Measurements from ENCODE around the gene PRR16.

PRR16 gene

DNA sequence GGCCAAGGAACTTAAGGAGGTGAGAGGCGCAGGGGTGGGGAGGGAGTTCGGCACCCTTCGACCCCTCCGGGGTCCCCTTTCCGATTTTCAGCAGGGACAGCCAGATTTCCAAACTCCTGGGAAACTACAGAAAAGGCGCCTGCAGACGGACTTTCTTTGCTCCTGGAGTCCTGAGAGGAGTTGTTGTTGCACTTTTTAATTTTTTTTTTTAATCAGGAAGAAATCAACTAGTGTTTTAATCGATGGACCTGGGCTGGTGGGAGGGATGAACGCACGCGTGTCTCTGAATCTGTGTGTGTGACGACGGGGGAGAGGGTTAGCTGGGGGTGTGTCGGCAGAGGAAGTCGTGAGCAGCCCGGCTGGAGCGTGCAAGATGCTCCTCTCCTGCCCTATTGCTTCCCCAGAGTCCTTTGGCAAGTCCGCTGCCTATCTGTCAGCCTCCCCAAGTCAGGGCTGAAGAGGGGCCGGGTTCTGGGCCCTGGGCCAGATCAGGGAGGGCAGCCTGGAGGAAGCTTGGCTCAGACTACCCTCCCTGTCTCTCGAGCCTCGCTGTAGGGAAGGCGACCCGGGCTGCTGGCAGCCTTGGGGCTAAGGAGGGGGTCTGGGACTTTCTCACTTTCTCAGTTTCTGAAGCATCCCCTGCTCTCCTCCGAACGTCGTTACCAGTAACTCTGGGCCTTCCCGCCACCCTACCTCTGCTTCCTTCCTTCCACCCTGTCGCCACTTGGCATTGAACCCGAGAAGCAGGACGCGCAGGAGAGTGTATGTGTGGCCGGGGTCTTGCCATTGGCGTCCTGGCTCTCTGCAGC, 731 bp downstream of the PRR16 start:
- peak in 1 of 2 donors; percentile 27 for DNase-seq

DNA sequence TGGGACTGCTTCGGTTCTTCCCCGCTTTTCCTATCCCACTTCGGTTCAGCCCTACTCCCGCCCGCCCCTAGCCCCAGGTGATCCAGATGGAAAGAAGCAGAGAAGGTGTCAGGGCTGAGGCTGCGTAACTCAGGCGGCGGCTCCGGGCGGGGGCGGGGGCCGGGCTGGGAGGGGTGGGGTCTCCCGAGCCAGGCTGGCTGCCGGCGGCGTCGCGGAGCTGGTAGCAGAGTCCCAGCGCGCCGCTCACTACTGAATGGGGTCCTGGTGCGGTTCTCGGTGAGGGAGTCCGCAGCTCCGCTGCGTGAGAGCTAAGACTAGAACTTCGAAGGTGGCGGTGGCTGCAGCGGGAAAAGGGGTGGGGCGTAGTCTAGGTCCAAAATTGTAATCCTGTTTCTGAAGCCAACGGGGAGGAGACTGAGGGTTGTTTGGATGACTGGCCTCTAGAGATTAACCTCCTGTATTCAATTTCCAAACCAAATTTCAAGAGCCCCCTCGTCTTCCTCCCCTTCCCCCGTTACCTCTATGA, 1.4 kb downstream of the PRR16 start:
- peak; percentile 27 to 34 for DNase-seq

DNA sequence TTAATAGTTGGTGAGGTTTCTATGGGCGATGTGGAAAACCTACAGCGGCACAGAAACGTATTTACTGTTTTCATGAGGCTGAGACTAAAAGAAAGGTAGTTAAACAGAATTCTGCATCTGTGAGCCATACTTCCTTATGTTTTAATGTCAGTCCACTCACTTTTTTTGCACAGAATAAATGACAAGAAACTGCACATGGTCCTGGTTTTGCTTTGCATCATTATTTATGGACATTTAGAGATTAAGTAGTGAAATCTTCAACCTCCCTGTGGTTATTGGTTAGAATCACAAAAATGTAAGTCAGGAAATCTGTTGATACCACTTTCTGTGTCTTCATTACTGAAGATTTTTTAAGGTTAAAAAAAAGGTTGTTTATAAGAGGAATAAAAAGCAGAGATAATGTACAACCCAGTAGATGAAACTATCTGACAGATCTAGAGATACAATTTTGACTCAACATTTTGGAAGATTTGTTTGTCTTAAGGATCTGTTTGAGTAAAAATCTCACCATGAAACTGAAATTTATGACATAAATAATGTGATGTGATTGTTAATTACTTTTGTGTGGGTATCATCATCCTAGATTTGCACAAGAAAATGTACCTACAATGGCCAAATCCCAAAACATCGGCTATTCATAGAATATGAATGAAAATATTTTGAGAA, 2.4 kb downstream of the PRR16 start:
- DNase-seq = no peak

DNA sequence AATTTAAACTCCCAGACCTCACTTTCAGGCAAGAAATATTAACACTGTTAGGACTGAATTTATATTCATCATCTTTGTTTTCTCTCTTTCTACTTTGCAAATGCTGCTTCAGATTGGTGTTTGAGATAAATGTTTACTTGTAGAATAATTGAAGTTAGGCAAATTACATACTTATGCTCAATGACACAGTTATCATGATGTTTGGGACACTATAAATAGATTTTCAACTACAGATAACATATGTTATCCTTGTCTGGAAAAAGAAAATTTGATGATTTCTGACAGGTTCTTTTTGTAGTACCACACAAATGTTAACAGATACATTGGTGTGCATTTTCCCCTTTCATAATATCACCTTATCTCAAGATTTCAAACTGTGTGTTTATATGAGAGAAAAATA, 7.9 kb downstream of the PRR16 start:
- DNase-seq = no peak

DNA sequence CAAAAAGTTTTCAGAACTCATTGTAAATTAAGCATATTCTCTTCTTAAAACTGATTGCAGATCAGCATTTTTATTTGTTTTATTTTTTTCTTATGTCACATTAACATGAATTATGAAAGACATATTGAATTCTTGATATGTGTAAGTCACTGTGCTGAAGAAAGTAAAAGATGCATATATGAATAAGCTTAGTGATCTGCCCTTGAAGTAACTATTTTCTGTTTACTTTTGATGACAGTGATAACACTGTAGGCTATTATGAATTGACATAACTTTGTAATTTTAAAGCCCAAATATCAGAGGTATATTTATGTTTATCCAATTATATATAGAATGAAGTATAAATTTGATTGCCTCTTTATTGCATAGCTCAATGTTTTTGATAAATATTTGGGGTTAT, 8.8 kb downstream of the PRR16 start:
- no peak for DNase-seq

DNA sequence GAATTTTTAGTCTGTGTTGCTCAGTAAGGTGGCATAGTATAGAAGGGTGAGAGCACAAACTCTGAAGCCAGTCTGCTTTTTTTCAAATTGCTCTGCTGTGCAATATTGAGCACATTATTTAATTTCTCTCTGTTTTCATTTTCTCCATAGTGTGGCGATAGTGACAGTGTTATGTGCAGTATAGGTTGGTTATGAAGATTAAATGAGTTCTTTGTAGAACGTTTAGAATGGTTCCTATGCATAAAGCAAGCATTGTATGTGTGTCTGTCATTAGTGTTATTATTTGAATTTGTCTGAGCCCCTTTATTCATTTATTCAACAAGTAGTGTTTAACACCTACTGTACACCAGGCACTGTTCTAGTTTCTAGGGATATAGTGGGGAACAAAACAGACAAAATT, 9.2 kb downstream of the PRR16 start:
- DNase-seq = no peak

DNA sequence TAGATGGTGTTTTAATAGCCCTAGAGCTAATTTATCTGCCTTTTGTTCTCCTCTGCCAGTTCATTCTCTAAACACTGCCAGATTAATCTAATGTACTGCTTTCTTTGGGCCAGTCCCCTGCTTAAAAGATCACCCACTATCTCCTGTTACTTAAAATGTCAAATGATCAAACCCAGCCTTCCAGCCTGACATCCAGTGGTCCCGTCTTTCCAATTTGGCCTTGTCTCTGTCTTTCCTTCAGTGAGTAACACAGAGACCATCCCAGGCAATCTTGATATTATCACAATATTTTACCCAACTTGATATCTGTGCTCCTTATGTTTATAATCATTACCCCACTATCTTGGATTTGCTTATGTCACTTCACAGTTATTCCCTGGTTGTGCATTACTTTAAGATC, 12.0 kb downstream of the PRR16 start:
- no peak for DNase-seq

DNA sequence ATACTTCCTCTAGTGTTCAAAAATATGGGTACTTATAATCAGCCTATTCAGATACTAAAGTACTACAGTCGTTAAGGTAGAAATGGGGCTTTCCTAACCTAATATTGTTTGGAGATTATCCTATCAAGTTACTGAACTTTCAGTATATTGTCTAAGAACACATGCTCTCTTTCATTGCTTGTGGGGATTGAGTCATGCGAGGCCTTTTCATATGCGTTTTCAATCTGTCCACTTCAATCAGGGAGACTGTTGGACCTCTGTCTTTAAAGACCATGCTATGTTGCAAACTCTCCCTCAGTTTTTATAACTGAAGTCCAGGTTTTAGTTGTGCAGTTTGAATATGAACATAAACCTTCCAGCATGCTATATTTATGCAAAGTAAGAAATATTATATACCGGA, 15.0 kb downstream of the PRR16 start:
- no peak for DNase-seq

DNA sequence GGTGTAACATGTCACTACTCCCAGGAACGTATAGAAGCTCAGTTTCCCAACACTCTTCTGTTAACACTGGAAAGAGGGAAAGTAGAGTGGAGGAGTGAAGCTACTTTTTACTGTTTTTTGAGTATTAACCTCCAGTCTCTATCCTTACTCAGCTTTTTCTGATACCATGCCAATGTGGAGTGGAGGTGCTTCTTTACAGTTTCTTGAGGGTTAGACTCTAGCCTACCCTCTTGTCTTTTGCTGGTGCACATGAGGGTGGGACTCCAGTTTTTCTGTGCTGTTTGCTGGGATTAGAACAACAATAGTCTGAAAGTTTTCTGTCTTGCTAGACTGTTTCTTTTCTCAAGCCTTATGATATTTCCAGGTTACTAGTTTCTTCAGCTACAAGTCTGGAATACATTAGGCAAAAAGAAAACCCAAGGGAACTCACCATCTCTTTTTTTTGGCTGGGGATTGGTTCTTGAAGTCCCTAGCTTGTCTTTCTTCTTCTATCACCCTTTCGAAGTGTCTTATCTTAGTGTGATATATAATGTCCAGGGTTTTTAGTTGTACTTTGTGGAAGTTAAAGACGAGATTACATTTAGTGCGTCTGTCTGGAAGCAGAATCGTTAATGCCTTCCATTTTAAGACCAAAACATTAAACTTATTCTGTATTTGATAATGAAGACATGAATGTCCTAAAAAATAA, 35.9 kb downstream of the PRR16 start:
- no peak for DNase-seq

DNA sequence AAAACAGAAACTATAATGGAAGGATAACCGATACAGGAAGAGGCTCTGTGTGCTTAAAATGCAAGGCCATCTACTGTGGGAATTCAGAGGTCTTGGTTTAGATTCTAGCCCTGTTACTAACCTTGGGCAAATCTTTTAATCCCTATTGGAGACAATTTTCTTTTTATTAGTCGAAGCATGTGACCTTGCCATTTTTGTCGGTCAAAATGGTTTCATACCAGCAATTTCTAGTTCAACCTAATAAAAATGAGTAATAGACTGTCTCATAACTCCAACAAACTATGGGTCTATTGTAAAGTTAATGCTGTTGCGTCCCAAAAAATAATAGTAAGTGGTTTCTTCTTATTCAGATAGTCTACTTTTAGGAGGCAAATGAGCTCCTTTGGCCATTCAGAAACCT, 38.4 kb downstream of the PRR16 start:
- DNase-seq = no peak

DNA sequence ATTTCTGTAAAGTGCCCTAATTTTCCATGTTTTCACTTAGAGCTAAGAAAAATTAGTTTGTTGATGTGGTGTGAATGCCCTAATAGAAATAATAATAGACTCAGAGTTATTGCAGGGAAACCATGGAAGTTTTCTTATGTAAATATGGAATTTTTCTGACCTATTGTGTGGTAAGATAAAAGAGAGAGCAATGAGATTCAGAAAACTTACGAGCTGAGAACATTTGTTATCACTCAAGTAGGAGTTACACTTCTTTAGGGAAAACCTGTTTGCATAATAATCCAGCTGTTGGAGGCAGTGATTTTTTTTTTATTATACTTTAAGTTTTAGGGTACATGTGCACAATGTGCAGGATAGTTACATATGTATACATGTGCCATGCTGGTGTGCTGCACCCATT, 39.2 kb downstream of the PRR16 start:
- no peak for DNase-seq

DNA sequence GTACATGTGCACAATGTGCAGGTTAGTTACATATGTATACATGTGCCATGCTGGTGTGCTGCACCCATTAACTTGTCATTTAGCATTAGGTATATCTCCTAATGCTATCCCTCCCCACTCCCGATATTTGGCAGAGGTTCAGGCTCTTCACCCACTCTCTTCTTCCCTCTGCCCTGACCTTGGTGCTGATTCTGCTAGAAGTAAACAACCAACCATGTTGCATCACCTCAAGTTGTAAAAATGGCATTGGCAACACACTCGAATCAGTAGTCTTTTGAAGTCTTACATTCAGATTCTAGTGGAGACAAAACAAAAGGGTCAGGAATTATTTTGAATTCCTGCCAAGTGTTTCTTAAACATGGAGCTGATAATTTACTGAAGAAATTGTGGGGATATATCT, 40.0 kb downstream of the PRR16 start:
- DNase-seq = no peak

DNA sequence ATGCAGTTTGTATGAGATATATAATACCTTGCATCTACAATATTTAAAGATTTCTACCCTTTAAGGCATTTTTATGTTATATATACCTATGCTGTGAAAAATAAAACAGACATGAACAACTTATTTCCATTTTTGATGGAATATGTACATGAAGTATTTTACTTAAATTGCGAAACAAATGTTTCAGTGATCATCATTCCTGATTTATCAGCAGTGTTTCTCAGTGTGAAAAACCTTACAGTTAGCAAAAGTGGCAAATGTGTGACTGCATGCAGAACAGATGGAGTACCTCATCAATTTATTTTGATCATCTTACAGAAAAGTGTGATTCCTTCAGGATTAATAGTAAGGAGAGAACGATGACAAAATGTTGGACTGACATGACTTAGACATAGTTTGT, 43.1 kb downstream of the PRR16 start:
- DNase-seq = no peak

DNA sequence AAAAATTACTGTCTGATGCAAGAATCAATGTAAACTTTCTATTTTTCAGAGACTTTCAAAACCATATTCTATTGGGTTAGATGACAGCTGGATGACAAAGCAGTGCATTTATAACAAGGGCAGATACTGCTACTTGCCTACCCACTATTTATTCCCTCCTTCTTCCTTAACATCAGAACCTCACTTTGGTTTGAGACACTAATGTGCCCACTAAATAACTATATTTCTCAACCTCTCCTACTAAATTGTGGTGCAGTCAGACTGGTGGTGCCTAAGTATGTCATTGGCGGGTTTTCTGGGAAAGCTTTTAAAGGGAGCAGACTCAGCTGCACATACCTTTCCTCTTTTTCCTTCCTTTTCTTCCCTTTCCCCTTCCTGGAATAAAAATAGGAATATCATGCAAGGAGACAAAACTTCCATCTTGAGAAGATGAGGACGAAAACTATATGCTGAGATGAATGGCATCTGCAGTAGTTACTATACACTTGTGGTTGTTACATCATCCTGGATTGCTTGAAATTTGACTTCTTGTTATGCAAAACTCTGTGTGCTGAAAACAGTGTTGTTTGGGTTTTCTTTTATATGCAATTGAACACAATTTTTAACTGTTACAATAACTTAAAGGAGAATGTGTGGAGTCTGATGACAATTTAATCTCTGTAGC, 43.8 kb downstream of the PRR16 start:
- no peak for DNase-seq

DNA sequence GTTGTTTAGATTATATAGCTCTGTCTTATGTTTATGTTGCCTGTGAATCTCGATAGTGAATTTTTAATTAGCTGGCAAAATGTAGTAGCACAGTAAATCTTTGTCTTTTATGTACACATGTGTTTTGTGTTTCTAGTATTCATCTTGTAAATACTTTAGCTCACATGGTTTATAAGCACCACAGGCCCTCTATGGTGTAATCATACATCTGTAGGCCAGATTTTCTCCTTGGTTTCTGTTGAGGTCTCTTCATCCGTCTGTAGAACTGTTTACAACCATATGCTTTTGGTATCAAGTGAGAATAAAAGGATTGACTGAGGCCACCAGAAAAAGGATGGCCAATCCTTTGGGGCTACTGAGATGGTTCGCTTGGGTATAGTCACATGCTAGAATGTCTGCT, 45.0 kb downstream of the PRR16 start:
- no peak for DNase-seq

DNA sequence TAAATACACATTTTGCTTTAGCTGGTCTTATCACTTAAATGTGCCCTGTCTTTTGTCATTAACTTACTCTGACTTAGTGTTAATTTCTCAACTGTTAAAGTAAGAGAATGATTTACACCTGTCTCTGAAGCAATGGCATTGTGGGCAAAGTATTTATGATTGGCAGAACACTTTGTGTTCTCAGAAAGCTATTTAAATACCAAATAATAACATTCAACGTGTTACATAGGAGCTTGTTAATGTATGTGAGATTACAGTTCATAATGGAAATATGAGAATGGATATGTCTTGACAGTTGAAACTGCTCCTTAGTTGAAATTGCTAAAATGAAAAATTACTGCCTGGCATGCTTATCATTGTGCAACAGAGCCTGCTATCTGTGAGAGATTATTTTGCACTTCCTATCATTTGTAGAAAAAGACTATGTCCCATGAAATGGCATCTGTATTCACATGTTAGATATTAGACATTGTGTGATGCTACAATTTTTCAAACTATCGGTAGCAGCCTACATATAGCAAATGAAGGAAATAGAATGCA, 46.1 kb downstream of the PRR16 start:
- DNase-seq = no peak

DNA sequence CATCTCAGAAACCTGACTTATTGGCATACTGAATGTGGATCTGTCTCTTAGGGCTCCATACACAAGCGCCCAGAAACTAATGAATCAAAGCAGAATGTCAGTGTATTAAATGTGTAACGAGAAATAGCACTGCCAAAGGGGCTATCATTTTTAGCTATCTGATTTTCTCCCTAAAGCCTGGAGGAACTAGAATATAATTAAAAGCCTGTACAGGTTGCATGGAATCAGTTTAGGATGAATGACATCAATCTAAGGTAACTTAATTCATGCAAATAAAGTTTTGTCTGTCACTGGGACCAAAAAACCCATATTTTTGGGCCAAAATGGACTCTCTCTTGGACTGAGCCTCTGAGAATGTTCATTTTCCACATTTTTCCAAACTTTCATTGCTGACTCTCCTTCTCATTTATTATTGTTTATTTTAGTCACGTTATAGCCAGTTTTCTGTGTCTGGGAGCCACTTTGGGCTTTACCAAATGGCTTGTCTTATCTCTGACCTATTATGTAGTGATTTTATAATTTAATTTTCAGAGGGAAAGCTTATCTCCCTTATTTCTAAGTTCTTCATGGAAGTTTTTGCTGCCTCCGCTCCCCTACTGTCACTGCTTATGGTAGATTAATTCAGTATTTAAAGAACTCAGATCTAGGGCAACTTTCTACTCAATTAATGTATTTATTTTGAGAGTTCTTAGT, 47.0 kb downstream of the PRR16 start:
- DNase-seq = no peak

DNA sequence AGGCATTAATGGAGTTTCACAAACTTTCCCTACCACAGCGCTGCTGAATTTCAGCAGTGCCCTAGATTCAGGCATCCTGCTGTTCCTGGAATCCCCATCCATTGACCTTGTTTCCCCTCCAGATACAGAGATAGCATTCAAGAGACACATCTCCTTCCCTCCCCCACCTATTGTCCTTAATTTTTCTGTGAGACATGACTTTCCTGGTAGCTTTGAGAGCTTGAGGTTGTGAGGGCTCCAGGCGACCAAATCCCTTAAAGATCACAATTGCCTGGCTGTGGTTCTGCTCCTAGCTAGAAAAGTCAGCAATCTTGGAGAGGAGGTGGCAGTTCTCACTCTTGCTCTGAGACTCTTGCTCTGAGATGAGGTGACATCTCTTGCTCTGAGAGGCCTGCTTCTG, 48.0 kb downstream of the PRR16 start:
- DNase-seq = no peak

DNA sequence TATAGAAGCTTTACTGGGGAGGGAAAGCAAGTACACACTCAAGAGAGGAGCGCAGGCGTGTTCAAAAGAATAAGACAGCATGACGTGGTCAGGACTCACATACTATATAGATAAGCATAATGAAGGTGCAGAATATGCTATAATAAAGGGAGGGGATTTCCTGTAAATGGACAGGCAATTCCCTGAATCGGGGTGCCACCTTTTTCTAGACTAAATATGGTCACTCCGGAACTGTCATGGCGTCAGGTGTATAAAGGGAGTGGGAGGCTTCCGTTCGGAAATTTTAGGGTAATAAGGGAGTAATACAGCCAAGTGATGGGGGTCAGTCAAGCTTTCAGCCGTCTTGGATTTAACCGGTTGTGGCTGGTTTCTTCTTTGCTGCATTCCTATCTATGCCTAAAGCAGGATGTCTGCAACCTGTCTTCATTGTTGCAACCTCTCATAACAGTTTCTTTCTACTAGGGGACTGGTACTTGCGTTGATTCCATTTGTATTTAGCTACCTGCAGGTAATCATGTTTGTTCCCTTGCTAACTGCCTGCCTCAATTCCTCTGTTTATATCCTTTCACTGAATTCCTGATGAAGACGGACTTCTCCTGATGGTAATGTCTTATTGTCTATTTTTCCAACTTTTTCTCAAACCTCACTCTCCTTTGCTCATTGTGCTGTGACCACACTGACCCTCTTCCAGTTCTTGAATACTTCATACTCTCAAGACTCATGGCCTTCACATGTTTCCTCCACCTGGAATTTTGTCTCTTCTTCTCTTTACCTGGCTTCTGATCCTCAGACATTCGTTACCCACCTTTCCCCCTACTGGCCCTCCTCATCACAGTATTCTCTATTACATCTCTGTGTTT, 48.9 kb downstream of the PRR16 start:
- DNase-seq = no peak

DNA sequence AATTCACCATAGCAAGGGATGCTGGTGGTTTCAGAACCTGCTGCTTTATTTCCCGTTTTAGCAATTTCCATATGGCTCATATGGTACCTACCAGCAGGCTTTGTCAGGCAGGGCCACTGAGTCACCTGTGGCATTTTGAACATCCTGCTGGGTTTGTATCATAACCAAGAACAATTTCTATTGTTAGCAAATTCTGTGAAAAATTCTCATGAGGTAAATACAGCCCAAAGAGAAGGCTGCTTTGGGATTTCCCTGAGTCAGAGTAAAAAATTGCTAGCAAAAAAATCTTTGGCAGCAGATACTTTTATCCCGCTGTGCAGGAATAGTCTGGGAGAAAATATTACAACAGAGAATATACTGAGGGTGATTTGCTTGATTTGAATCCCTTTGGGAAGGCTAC, 52.7 kb downstream of the PRR16 start:
- peak in 1 of 2 donors; percentile 11 for DNase-seq

DNA sequence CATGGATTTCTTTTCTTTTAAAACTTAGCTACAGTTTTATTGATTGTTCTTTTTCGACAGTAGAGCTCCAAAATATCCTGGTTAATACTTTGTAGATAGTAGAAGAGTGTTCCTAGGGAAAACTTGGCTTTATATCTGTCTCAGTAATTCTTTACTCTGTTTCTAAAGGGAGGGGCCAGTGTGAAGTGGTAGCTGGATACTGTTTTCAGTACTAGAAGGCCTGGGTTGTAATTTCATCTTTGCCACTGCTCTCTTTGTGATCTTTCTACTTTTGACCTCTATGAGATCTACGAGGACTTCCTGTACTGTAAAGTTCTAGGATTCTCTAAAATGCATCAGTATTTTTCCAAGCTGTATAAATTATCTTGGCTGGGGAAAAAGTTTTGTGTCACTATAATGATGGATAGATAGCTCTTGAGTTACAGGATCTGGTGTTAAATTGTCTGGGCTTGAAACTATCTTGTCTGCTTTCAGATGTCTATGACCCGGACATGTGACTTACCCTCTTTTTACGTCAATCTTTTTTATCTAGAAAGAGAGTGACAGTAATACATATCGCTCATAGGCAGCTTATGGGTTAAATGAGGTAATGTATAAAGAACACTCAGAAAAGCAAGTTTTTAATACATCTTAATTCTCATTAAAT, 53.6 kb downstream of the PRR16 start:
- DNase-seq = no peak
